KOPT-K1 (cell line): Measurements from ENCODE around the gene ANO9.
A peak's percentile ranks its signal among the peaks of the same experiment; 100 is the strongest.

Experiments
- H3K27ac ChIP-seq: fragments of 200-600 bp; sonication (generic); 2 replicates; pipeline ENCODE4 v1.5.1; 2016; ENCODE audit warnings: antibody characterized with exemption, mild to moderate bottlenecking, low read depth, low read length; ENCODE audit not compliant: poor library complexity, severe bottlenecking
- H3K36me3 ChIP-seq: fragments of 200-600 bp; sonication (generic); 2 replicates; pipeline ENCODE4 v1.5.1; 2017; ENCODE audit warnings: antibody characterized with exemption, mild to moderate bottlenecking, low read length, moderate library complexity; ENCODE audit not compliant: insufficient read depth
- H3K9me3 ChIP-seq: fragments of 200-600 bp; sonication (generic); 2 replicates; pipeline ENCODE4 v1.5.1; 2017; ENCODE audit warnings: antibody characterized with exemption, low read length, mild to moderate bottlenecking; ENCODE audit not compliant: insufficient read depth, poor library complexity, severe bottlenecking

The ANO9 gene

GRCh38 chr11:386483-386882 is 55.3 kb downstream of the ANO9 start:
- Histone ChIP-seq H3K36me3 (no peaks in the 10 kb centered on the region), H3K27ac (no peak overlapping the region), H3K9me3 (peaks cover 27% of the 10 kb centered on the region)

GRCh38 chr11:385594-386351 is 56.0 kb downstream of the ANO9 start:
- H3K36me3 ChIP-seq: no peaks in the 10 kb centered on the region
- H3K27ac ChIP-seq: no peak overlapping the region
- H3K9me3 ChIP-seq: peaks cover 27% of the 10 kb centered on the region

- Histone ChIP-seq H3K27ac (no peak overlapping the region), H3K9me3 (peaks cover 27% of the 10 kb centered on the region), H3K36me3 (no peaks in the 10 kb centered on the region)
Observed at GRCh38 chr11:384511-384910, 57.3 kb downstream of the ANO9 start.

GRCh38 chr11:383431-383830 is 58.4 kb downstream of the ANO9 start:
- peaks cover 27% of the 10 kb centered on the region for H3K9me3 ChIP-seq

GRCh38 chr11:382081-382629 is 59.7 kb downstream of the ANO9 start:
- no peaks in the 10 kb centered on the region for H3K36me3 ChIP-seq
- H3K9me3 ChIP-seq: peaks cover 18% of the 10 kb centered on the region
- H3K27ac ChIP-seq: peak overlapping the region; percentile 74

More at GRCh38 chr11:383431-383830, 58.4 kb downstream of the ANO9 start:
- H3K36me3 ChIP-seq: no peaks in the 10 kb centered on the region
- H3K27ac ChIP-seq: peak overlapping the region; percentile 74

- peaks cover 12% of the 10 kb centered on the region for H3K9me3 ChIP-seq
- no peaks in the 10 kb centered on the region for H3K36me3 ChIP-seq
- H3K27ac ChIP-seq: peak overlapping the region; percentile 74
Observed at GRCh38 chr11:381501-382072, 60.2 kb downstream of the ANO9 start.

GRCh38 chr11:380996-381395 is 60.8 kb downstream of the ANO9 start:
- Histone ChIP-seq H3K9me3 (peaks cover 6% of the 10 kb centered on the region), H3K27ac (no peak overlapping the region), H3K36me3 (no peaks in the 10 kb centered on the region)

GRCh38 chr11:380491-380890 is 61.3 kb downstream of the ANO9 start:
- H3K36me3 ChIP-seq: no peaks in the 10 kb centered on the region
- no peak overlapping the region for H3K27ac ChIP-seq
- peaks cover under 1% of the 10 kb centered on the region for H3K9me3 ChIP-seq

- H3K27ac ChIP-seq: no peak overlapping the region
- no peaks in the 10 kb centered on the region for H3K9me3 ChIP-seq
- no peaks in the 10 kb centered on the region for H3K36me3 ChIP-seq
Observed at GRCh38 chr11:380095-380480, 61.7 kb downstream of the ANO9 start.

- no peaks in the 10 kb centered on the region for H3K9me3 ChIP-seq
- no peak overlapping the region for H3K27ac ChIP-seq
- no peaks in the 10 kb centered on the region for H3K36me3 ChIP-seq
Observed at GRCh38 chr11:379205-380094, 62.4 kb downstream of the ANO9 start.

GRCh38 chr11:377883-378500 is 63.8 kb downstream of the ANO9 start:
- Histone ChIP-seq H3K36me3 (no peaks in the 10 kb centered on the region), H3K27ac (no peak overlapping the region), H3K9me3 (no peaks in the 10 kb centered on the region)

- no peaks in the 10 kb centered on the region for H3K36me3 ChIP-seq
- H3K9me3 ChIP-seq: no peaks in the 10 kb centered on the region
- H3K27ac ChIP-seq: no peak overlapping the region
Observed at GRCh38 chr11:377174-377865, 64.5 kb downstream of the ANO9 start.

- H3K9me3 ChIP-seq: no peaks in the 10 kb centered on the region
- no peaks in the 10 kb centered on the region for H3K36me3 ChIP-seq
- no peak overlapping the region for H3K27ac ChIP-seq
Observed at GRCh38 chr11:376531-377173, 65.2 kb downstream of the ANO9 start.
